Measurements from ENCODE around the gene MYCBPAP.

Gene MYCBPAP

DNA sequence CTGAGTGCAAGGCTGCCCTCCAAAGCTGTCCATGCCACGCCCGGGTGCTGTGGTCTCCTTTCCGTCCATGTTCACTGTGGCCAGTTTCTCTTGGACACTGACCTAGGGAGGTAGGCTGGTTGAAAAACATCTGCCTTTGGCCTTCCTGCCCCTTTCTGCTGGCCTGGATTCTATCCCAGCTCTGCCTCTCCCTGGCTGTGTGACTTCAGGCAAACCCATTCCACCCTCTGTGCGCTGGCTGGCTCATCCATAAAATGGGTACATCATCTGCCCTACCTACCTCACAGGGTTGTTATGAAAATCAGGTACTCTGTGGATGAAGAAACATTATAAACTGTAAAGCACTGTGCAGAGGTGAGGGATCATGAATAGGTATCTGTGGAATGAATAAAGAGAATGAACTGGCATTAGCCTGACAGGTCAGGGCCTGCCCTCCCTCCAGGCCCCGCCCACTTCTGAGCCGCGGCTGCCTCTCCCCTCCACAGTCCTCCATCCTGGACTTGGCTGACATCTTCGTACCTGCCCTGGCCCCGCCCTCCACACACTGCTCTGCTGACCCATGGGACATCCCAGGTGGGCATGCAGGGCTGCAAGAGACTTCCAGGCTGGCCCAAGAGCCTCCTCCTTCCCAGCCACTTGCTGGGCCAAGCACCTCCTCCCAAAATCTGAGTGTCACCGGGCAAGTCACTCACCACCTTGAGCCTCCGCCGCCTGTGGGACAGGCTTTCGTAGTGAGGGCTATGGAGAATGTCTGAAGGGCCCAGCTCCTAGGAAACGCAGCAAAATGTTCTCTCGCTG, 31.7 kb downstream of the MYCBPAP start:
- no peak for DNase-seq (ENCODE audit: low spot score)

DNA sequence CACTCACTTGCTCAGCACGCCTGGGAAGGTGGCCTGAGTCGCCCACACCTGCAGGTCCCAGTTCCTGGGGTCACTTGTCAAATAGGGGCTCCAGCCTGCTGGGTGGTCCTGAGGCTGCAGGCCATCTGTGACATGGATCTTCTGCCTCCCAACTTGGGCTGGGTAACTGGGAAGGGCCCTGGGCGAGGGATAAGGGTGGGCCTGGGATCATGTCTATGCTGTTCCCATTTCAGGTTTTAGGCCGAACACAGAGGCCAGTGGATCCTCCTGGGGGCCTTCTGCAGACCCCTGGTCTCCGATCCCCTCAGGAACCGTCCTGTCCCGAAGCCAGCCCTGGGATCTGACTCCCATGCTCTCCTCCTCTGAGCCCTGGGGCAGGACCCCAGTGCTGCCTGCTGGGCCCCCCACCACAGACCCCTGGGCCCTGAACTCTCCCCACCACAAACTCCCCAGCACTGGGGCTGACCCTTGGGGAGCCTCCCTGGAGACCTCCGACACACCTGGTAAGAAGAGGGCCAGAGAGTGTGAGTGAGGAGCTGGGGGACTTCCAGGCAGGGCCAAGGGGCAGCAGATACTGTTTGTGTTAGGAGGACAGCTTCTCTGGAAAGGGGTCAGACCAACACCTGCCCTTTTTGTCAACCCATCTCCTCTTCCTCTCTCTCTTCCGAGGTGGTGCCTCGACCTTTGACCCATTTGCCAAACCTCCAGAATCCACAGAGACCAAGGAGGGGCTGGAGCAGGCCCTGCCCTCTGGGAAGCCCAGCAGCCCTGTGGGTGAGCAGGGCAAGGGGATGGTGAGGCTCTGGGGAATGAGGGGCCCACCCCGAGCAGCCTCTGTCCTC, 32.5 kb downstream of the MYCBPAP start:
- no peak for DNase-seq (ENCODE audit: low spot score)

DNA sequence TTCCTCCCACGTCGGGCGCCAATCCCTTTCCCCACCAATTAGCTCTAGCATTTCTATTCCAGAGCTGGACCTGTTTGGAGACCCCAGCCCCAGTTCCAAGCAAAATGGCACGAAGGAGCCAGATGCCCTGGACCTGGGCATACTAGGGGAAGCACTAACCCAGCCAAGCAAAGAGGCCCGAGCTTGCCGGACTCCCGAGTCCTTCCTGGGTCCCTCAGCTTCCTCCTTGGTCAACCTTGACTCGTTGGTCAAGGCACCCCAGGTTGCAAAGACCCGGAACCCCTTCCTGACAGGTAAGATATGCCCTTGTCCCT, 33.1 kb downstream of the MYCBPAP start:
- no peak for DNase-seq (ENCODE audit: low spot score)

DNA sequence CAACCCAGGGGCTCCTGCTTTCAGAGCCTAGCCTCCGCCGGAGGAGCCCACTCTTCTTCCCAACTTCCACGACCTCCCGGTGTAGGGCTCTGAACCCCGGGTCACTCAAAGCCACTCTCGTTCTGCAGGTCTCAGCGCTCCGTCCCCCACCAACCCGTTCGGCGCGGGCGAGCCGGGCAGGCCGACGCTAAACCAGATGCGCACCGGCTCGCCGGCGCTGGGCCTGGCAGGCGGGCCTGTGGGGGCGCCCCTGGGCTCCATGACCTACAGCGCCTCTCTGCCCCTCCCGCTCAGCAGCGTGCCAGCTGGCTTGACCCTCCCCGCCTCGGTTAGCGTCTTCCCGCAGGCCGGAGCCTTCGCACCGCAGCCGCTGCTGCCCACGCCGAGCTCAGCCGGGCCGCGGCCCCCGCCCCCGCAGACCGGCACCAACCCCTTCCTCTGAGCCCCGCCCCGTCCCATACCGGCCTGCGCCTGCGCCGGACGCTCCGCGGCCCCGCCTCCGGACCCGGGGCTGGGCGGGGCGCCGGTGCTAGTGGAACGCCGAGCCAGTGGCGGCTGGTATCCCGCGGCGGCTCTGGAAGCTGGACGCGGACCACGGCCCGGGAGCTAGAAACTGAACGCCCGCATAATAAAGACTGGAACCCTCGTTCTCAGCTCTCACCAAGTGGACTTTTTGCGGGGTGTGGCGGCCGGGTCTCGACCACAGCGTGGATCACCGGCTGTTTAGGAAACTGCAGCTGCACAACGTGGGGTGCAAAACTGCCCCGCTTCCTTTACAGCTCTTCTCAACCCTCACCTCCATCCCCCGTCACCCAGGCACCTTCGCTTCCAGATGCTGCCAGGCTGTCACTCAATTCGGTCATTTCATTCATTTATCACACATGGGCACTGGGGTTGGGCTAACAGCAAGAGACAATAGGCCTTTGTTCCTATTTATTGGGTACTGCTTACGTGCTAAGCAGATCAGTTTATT, 33.8 kb downstream of the MYCBPAP start:
- peak; percentile 86 for DNase-seq (ENCODE audit: low spot score)

DNA sequence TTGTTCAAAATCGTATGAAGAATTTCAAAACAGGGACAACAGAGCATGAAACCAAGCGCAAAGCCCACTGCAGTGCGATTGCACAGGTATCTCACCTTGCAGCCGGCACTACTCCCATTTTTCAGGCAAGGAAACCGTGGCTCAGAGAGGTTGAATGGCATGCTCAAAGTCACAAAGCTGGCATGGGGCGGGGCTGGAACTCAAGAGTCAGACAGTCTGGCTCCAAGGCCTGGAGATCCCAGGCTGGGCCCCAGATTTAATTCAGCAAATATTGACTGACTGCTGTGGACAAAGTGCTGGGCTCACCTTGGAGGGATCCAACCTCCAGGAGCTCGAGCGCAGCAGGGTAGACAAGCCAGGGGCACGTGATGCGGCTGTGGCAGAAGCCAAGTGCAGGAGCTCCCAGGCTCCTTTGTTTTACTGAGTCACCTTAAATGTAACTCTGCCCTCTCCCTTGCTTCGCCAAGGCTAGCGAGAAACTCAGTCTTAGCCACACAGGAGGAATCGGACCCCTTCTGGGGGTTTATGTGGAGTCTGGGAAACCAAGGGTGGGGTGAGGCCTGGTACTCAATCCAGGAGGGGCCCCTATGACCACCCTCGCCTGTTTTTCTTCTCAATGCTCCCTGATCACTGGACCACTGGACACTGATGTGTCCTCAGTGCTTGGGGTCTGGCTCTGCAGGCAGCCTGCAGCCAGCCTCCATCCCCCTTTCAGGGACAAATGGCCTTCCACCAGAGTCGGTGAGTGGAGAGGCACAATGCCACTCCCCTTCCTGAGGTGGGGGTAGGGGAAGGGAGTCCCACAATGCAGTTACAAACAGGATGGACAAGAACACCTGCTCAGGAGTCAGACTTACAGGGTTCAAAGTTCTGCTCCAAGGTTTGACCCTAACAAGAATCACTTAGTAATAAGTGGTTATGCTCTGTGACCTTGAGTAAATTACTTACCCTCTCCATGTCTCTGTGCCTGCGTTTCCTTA, 34.8 kb downstream of the MYCBPAP start:
- DNase-seq (ENCODE audit: low spot score), result no peak

DNA sequence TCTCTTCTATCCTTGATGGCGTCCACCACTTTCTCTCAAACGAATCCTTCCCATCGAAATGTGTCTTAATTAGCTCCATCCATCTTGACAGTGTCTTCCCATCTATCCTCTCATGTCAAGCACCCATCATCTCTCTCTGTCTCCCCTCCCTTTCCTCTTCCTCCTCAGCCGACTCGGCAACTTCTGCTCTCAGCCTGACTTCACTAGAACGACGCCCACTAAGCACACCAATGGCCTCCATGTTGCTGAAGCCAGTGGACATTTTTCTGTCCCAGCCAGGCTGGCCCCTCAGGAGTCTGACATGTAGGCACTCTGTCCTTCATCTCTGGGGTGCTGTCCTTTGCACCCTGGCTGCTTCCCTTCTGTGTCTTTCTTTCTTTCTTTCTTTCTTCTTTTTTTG, 36.3 kb downstream of the MYCBPAP start:
- no peak for DNase-seq (ENCODE audit: low spot score)

DNA sequence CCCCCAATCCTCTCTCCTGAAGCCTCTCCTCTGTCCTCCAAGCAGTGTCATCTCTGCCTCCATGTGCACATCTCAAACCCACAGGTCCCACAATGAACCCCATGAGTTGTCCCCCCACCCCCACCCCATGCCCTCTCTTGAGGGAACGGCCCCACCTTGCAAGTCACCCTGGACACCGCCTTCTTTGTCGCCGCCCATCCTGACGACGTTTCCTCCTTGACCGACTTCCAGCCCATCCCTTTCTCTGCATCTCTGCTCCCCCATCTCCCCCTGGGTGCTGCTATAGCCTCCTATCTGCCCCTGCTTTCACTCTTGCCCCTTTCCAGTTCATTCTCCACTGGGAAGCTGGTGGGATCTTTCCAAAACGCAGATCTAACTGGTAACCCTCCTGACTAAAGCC, 37.1 kb downstream of the MYCBPAP start:
- DNase-seq (ENCODE audit: low spot score), result no peak

DNA sequence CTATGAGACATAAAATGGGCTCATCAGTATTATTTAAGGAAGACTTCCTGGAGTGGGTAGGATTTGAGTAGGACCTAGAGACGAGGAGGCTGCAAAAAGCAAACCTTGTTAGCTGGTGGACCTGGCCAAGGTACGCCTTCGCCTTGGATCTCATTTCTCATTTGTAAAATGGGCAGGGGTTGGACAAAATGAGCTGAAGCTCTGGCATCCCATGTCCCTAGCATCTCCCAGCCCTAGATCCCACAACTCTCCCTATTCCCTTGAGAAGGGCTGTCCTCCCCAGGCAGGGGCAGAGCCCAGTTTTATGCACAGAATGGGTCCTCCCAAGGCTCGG, 38.4 kb downstream of the MYCBPAP start:
- DNase-seq (ENCODE audit: low spot score), result no peak

DNA sequence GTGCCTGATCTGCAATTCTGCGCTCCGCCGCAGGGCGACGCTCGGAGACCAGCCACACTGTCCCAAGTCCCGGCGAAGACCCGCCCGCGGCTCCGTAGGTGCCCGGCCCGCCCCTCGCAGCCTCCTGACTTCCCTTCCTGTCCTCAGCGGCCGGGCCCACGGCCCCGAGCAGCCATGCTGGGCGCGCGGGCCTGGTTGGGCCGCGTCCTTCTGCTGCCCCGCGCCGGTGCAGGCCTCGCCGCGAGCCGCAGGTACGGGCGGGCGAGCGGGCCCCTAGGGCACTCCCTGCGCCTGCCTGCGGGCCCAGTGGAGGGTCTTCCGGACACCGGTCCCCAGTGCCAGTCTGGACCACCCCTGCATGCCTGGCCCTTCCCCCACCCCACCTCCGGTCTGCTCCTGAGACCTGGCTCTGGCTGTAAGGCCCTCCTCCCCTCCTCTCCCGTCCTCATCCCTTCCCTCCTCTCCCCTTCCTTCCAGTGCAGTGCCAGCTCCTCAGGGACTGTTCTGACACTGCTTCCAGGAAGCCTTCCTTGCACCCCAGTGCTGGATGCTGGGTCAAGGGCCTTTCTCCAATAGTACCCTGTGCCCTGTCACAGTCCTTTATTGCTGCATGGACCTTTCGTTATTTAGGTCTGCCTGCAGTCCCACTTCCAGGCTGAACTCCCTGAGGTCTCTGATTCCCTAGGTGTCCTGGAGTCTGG, 38.9 kb downstream of the MYCBPAP start, which contains the start of gene SPATA20:
TSS of gene SPATA20 (plus strand) at position 140 of the 701 bp plus-strand sequence. CDS start at position 175, 35 bp downstream.
- peak; percentile 92 for DNase-seq (ENCODE audit: low spot score)

DNA sequence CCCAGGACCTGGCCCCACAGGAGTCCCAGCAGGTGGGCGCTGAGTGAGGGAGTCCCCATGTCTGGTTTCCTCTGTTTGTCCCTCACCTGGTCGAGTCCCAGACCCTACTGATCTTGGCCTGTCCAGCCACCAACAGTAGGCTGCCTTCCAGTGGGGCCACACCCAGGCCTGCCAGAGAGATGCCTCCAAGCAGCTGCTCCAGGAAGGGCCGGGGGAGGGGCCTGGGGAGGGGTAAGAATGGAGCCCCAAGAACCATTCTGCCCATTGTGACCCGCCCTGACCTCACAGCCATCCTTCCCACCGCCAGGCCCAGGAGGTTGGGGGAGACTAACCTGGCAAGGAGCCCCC, 39.5 kb downstream of the MYCBPAP start:
- no peak for DNase-seq (ENCODE audit: low spot score)

DNA sequence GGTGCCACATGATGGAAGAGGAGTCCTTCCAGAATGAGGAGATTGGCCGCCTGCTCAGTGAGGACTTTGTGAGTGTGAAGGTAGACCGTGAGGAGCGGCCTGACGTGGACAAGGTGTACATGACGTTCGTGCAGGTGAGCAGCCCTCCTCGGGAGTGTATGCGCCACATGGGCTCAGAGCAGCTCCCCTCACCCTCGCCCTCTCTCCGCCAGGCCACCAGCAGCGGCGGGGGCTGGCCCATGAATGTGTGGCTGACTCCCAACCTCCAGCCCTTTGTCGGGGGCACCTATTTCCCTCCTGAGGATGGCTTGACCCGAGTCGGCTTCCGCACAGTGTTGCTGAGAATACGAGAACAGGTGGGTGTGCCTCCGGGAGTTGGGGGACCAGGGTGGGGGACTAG, 40.6 kb downstream of the MYCBPAP start:
- DNase-seq (ENCODE audit: low spot score), result no peak

DNA sequence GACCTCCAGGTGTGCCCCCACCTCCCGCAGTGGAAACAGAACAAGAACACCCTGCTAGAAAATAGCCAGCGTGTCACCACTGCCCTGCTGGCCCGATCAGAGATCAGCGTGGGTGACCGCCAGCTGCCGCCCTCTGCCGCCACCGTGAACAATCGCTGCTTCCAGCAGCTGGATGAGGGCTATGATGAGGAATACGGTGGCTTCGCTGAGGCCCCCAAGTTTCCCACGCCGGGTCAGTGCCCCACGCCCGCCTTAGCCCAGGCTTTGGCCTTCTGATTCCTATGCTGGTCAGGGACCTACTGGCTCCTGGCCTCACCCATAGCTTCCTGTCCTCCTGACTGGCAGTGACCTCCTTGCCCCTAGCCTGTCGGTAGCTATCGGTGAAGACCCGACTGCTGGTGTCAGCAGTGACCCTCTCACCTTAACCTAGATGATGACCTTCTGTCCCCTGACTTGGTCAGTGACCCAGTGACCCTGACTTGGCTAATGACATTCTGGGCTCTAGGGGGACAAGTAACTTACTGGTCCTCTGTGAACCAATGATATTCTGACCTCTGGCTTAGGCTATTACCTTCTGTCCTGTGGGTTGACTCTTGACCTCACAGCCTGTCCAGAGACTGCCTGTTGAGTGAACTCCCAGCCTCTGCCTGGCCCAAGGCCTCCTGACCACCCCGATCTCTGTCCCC, 41.2 kb downstream of the MYCBPAP start:
- no peak for DNase-seq (ENCODE audit: low spot score)

DNA sequence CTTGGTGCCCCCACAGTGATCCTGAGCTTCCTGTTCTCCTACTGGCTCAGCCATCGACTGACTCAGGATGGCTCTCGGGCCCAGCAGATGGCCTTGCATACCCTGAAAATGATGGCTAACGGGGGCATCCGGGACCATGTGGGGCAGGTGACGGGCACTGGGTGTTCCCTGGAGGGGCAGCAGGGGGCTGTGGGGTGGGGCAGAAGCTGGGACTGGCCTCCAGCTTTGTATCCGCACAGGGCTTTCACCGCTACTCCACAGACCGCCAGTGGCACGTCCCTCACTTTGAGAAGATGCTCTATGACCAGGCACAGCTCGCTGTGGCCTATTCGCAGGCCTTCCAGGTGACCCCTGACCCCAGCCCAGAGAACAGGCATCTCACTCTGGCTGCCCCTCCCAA, 41.7 kb downstream of the MYCBPAP start:
- no peak for DNase-seq (ENCODE audit: low spot score)

DNA sequence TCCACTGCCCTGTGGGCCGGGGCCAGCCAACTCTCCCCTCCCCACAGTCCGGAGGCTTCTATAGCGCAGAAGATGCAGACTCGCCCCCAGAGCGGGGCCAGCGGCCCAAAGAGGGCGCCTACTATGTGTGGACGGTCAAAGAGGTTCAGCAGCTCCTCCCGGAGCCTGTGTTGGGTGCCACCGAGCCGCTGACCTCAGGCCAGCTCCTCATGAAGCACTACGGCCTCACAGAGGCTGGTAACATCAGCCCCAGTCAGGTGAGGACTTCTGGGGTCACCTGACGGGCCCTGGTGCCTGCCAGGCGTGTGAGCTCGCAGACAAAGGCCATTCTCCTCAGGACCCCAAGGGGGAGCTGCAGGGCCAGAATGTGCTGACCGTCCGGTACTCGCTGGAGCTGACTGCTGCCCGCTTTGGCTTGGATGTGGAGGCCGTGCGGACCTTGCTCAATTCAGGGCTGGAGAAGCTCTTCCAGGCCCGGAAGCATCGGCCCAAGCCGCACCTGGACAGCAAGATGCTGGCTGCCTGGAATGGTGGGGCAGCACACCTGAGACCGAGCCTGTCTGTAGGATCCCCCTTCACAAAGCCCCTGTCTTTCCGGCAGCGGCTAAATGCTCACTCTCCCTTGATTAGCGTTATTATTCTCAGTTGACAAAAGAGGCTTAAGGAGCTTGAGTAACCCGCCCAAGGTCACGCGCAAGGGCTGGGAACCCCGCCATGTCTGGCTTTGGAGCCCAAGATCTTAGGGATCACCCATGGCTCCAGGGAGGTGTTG, 42.6 kb downstream of the MYCBPAP start:
- peak; percentile 90 for DNase-seq (ENCODE audit: low spot score)

DNA sequence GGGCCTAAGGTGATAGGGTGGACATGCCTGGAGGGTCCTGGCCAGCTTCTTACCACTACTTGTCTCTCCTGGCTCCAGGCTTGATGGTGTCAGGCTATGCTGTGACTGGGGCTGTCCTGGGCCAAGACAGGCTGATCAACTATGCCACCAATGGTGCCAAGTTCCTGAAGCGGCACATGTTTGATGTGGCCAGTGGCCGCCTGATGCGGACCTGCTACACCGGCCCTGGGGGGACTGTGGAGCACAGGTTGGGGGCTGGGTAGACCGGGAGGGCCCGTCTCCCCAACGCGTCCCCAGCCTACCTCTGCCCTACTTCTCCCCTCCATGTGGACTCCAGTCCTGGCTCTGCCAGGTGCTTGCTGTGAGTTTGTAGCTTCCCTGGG, 43.2 kb downstream of the MYCBPAP start:
- no peak for DNase-seq (ENCODE audit: low spot score)

DNA sequence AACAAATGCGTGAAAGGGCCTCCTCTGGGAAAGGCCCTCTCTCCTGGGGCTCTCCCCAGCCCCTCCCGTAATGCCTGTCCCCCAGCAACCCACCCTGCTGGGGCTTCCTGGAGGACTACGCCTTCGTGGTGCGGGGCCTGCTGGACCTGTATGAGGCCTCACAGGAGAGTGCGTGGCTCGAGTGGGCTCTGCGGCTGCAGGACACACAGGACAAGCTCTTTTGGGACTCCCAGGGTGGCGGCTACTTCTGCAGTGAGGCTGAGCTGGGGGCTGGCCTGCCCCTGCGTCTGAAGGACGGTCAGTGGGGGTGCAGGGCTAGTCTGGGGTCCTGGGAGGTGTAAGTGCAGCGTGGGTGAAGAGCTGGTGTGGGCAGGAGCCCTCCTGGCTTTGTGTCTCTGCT, 43.6 kb downstream of the MYCBPAP start:
- DNase-seq (ENCODE audit: low spot score), result no peak

DNA sequence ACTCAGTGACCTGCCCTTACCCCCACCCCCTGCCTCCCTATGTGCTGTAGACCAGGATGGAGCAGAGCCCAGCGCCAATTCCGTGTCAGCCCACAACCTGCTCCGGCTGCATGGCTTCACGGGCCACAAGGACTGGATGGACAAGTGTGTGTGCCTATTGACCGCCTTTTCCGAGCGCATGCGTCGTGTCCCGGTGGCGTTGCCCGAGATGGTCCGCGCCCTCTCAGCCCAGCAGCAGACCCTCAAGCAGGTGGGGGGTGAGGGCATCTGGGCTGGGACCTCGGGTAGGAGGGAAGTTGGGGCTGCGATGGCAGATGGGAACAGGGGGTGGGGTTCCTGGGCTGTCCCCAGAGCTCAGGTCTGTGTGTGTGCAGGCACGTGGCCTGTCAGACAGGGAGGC, 46.0 kb downstream of the MYCBPAP start:
- DNase-seq (ENCODE audit: low spot score), result no peak

DNA sequence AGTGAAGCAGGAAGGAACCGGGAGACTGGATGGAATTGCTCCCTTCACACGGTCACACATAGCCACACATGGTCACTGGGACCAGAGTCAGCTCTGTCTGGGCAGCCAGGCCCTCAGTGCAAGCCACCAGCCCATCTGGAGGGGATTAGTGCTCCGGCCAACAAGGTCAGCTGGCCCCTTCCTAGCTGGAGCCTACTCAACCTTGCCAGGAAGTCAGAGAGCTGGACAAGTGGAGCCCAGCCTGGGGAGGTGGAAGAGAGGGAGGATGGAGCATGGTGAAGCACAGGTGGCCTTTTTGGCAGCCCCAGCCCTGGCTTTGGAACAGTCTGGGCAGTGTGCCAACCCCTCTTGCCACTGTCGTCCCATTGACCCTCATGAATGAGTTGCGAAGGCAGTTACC, 48.6 kb downstream of the MYCBPAP start:
- DNase-seq (ENCODE audit: low spot score), result no peak

DNA sequence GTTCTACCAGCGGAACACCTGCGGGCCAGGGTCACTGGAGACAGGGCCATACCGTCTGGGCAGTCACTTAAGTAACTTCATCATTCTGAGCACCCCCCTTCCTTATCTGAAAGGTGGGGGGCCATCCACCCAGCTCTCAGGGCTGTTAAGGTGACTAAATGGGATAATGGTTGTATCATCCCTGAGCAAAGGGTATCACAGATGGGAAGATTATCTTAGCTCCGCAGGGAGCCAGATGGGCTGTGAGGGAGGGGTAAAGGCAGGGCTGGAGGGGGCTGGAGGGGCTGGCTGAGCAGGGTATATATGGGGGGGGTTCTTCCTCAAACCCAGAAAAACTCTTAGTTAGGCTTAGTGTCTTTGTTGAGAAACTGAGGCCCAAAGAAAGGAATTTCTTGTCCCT, 49.4 kb downstream of the MYCBPAP start:
- no peak for DNase-seq (ENCODE audit: low spot score)
